Ovary (tissue), 9 donors: ENCODE data around the gene UTS2R. TPM values are rescaled to one million over a fixed set of nuclear protein-coding genes. Genes with fewer than 3 reads are reported as not detected.

Experiments used
- DNase-seq, 5 donors: peaks; one replicate each; pipeline ENCODE4 v3.0.0-alpha.2; 2019 to 2020
- H3K27ac ChIP-seq, 2 donors: fragments of 200-600 bp; one replicate each; pipeline versions ENCODE4 v1.5.1 to v1.8.0; 2019 to 2022
- H3K27me3 ChIP-seq: fragments of 200-600 bp; one replicate; pipeline ENCODE4 v1.8.0; 2022
- H3K36me3 ChIP-seq: fragments of 200-600 bp; sonication (generic); one replicate; pipeline ENCODE4 v1.5.1; 2019
- H3K4me1 ChIP-seq: one replicate; pipeline ENCODE4 v1.8.1; 2013; ENCODE audit warnings: mild to moderate bottlenecking, moderate library complexity; ENCODE audit not compliant: insufficient read depth
- H3K4me3 ChIP-seq: fragments of 200-600 bp; sonication (generic); one replicate; pipeline ENCODE4 v1.5.1; 2017
- H3K9me3 ChIP-seq, 2 donors: fragments of 200-600 bp in 1 of 2; sonication (generic) in 1 of 2; one replicate each; pipeline versions ENCODE4 v1.5.1 to v1.8.1; 2013 to 2019; ENCODE audit warnings: mild to moderate bottlenecking in 1 of 2, moderate library complexity in 1 of 2
- CTCF ChIP-seq, 3 donors: fragments of 450-650 bp in 2 of 3; fragments of 200-600 bp in 1 of 3; IDR thresholded peaks; one replicate each; pipeline versions ENCODE4 v1.5.1 to v1.8.0; 2016 to 2022; ENCODE audit warnings: antibody characterized with exemption in 3 of 3, mild to moderate bottlenecking in 1 of 3
- EP300 ChIP-seq: sonication (generic); formaldehyde crosslinking; IDR thresholded peaks from one replicate; pipeline ENCODE4 v1.6.1; 2017; ENCODE audit warnings: antibody characterized with exemption
- POLR2A ChIP-seq: fragments of 450-650 bp; IDR thresholded peaks from one replicate; pipeline ENCODE4 v1.6.1; 2017; ENCODE audit warnings: antibody characterized with exemption, mild to moderate bottlenecking, moderate library complexity
- WGBS, 3 donors: extraction: QIAGEN DNeasy Blood & Tissue Kit in 1 of 3; methylation state at CpG; one replicate each; pipeline versions ENCODE4 v1.1.5 to v1.1.7; 2013 to 2017; 5-methylcytosine and 5-hydroxymethylcytosine counted together
- intact Hi-C, 4 donors: fragments of 100-400 bp; cut with DNase I; formaldehyde crosslinking; loops; one replicate each; pipeline versions ENCODE4 v1.11.0 to v1.15.1; 2022 to 2023
- polyA plus RNA-seq, 2 donors: library from polyadenylated mRNA; stranded (reverse); fragments of 200-250 nt in 1 of 2; fragments of 350-450 nt in 1 of 2; fragmentation: Illumina TruSeq in 1 of 2; extraction: RNeasy Lipid Tissue Mini Kit (QIAGEN cat#74804) in 1 of 2; gene quantifications; one replicate each; pipeline ENCODE4 v1.2.3, GENCODE V29; 2013 to 2014
- total RNA-seq, 7 donors: library from RNA; depleted of rRNA in 2 of 7; stranded (reverse); fragments of >200 nt in 2 of 7; fragmentation: NEBNext Ultra II Directional in 3 of 7; extraction: Animal tissue kit (Norgen Biotek cat#: 25700) in 3 of 7; gene quantifications; one replicate each; pipeline versions ENCODE4 v1.1.0 to v1.2.4, GENCODE V29; 2016 to 2023
- donor health status: DM: no; HTN: no; CAD: no; lungs with moderate emphysema.
- donor health status: DM: no; HTN: no; CAD: no.
- donor health status: Bipolar disorder and iron deficiency.
- donor health status: DM: yes; HTN: yes; CAD: no.
- donor health status: DM: no; HTN: no; CAD: no.
- donor health status: DM: yes; HTN: yes; CAD: no.

Gene UTS2R
- total and polyA plus RNA-seq, 9 donors, result not detected

GRCh38 chr17:82330322-82331239, 41.0 kb upstream of the UTS2R start:
- 36 to 44% (median 38%) methylated on average over 28 of the region's 28 CpGs for WGBS, 3 donors
- Histone ChIP-seq H3K4me3 (no peak overlapping the region), H3K4me1 (peaks cover 22% of the 10 kb centered on the region), H3K9me3 (no peaks in the 10 kb centered on the region), H3K27ac (no peak overlapping the region), H3K27me3 (no peaks in the 10 kb centered on the region), H3K36me3 (no peaks in the 10 kb centered on the region)
- TF ChIP-seq CTCF (IDR thresholded peaks at IDR 0.05) (no peak), EP300 (no peak), POLR2A (no peak)
- intact Hi-C loops, result no loop called here
- DNase-seq, result peak in 4 of 5 donors; percentile 62 to 78 (median 70)

- TF ChIP-seq EP300, result no peak
- TF ChIP-seq CTCF (IDR thresholded peaks at IDR 0.05), result no peak
- no peak for TF ChIP-seq POLR2A
- 90 to 94% (median 91%) methylated on average over 25 of the region's 25 CpGs for WGBS, 3 donors
- DNase-seq, result peak in 1 of 5 donors; percentile 24
- H3K9me3 ChIP-seq, result no peaks in the 10 kb centered on the region
- peaks cover 22% of the 10 kb centered on the region for H3K4me1 ChIP-seq
- H3K4me3 ChIP-seq, result no peak overlapping the region
- no peaks in the 10 kb centered on the region for H3K36me3 ChIP-seq
- no peaks in the 10 kb centered on the region for H3K27me3 ChIP-seq
- H3K27ac ChIP-seq, result no peak overlapping the region
- intact Hi-C loops, result no loop called here
Measured at GRCh38 chr17:82331345-82331939, 40.1 kb upstream of the UTS2R start.

DNA sequence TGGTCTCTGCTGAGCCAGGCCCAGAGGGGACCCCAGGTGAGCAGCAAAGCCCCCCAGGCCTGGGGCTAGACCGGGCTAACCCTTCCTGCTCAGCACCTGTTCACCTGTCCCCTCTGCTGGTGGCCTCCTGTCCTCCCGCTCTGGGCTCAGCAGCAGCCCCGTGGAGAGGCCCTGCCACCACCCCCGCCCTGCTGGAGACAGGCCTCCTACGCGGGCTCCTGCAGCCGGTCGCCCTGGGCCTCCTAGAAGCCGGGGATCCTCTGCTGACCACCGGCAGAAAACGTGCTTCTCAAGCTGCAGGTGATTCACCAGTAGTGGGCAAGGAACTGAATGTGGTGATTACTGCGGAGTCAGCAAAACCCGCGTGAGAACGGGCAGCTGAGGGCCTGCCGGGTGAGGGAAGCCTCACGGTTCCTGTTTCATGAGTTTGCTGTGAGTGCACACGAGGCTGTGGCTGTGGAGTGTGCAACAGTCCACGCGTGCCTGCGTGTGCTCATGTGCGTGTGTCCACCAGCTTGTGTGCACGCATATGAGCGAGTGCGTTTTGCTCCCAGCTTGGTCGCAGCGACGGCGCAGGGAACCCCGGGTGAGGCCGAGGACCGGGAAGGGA, 38.8 kb upstream of the UTS2R start:
- TF ChIP-seq CTCF (IDR thresholded peaks at IDR 0.05) (no peak), POLR2A (no peak), EP300 (no peak)
- WGBS, 3 donors, result 14 to 17% (median 16%) methylated on average over 30 to 32 of the region's 32 CpGs

DNA sequence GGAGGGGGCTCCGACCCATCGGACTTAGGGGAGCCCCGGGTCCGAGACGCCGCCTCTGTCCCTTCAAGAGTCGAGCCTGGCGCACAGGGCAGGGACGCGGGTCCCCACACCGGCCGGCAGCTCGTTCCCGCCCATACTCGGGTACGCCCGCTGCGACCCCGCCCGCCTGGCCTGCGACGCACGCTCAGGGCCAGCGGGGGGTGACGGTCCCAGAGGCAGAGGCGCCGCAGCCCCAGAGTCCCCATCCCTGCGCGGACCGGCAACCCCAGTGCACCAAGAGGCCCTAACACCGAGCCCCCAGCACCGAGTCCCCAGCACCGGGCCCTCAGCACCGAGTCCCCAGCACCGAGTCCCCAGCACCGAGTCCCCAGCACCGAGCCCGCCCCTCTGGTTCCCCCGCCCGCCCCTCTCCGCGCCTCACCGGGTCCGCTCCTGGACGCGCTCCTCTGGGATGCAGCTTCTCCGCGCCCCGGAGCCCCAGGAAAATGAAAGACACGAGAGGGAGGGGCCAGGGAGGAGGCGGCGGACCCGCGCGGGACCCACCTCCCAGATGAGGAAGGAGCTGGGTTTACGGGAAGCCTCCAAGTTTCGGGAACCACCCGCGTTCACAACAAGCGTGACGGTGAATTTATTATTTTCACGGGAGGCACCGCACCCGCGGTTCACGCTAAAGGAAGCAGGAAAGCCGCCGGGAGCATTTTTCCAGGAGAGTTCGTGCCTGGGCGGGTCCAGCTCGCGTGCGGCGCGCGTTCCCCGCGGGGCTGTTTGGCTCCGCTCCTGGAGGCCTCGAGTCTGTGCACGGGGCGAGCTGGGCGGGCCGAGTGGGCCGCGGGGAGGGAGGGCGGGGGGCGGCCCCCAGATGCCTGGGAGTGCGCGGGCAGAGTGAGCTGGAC, 38.0 kb upstream of the UTS2R start, which contains the start of gene SECTM1:
Gene SECTM1 (minus strand): TSS at position 488 of the 893 bp plus-strand sequence. CDS start 6,526 bp downstream, outside the sequence.
- Histone ChIP-seq H3K4me3 (peak within 1 kb of the TSS; percentile 59), H3K4me1 (peaks cover 22% of the 10 kb centered on the region), H3K27me3 (no peaks in the 10 kb centered on the region), H3K27ac (peak within 1 kb of the TSS in 1 of 2 donors; percentile 48), H3K9me3 (no peaks in the 10 kb centered on the region), H3K36me3 (no peaks in the 10 kb centered on the region)
- TF ChIP-seq CTCF (IDR thresholded peaks at IDR 0.05), result no peak
- no peak for TF ChIP-seq POLR2A
- no peak for TF ChIP-seq EP300
- DNase-seq, result peak; percentile 65 to 82 (median 73)
- intact Hi-C loops, result no loop called here
- 1 to 2% (median 1%) methylated on average over 49 to 90 of the region's 90 CpGs for WGBS, 3 donors

More for the DNA sequence above, 38.8 kb upstream of the UTS2R start:
- H3K4me1 ChIP-seq, result peaks cover 22% of the 10 kb centered on the region
- no peaks in the 10 kb centered on the region for H3K9me3 ChIP-seq
- intact Hi-C loops, result no loop called here
- peak in 4 of 5 donors; percentile 41 to 56 (median 46) for DNase-seq
- peak overlapping the region; percentile 59 for H3K4me3 ChIP-seq
- H3K27me3 ChIP-seq, result no peaks in the 10 kb centered on the region
- H3K27ac ChIP-seq, result no peak overlapping the region
- no peaks in the 10 kb centered on the region for H3K36me3 ChIP-seq
